ENCODE measurements around the gene MRPL40. TPM values are rescaled to one million over a fixed set of nuclear protein-coding genes. Genes with fewer than 3 reads are reported as not detected.

MRPL40 gene
- total and polyA plus RNA-seq, 2 of the 13 experiments (the other 11 are each of a cell fraction or from before 2014, with no cell fraction given): 42.7 to 79.7 TPM

DNA sequence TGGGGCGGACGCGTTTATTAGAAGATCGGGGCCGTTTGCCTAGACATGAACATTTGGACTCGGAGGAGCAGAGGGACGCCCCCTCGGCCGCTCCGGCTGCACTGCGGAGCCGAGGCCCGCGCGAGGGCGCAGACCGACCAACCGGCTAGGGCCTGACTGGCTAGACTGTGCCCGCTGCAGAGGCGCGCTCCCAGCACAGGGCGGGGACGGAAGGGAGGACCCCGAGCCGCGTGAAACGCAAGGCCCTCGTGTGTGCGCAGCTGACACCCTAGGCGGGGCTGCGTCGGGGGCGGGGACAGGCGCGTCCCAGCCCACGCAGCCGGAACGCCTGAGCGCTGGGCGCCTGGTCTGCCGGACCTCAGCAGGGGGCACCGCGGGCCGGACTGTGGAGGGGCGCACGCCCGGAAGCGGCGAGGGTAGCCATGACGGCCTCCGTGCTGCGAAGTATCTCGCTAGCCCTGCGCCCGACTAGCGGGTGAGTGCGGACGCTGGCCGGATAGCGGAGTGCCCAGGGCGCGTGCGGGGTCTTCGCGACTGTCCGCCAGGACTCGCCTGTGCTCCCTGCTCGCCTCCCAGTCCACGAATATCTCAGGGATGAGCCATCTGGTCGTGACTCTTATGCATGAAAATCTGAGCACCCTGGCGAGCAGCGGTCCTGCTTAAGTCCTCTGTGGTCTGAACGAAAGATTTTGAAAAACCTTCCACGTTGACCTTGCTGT is at the start of gene MRPL40 (continued):
- TF ChIP-seq ZNF30 (CRISPR knock-in tag; IDR thresholded peaks at IDR 0.05): peak; percentile 27; the same call in 1 of the 2 replicates
- TF ChIP-seq POGZ (CRISPR knock-in tag; IDR thresholded peaks at IDR 0.05): peak; percentile 98
- TF ChIP-seq ZNF552 (CRISPR knock-in tag; IDR thresholded peaks at IDR 0.05; ENCODE audit: borderline replicate concordance): peak; percentile 96
- TF ChIP-seq ZNF180 (CRISPR knock-in tag; IDR thresholded peaks at IDR 0.05; ENCODE audit: borderline replicate concordance, low read depth): no peak
- TF ChIP-seq ZFAT (CRISPR knock-in tag; conservative IDR thresholded peaks at IDR 0.05): no peak
- TF ChIP-seq ZNF263 (CRISPR knock-in tag; IDR thresholded peaks at IDR 0.05): peak; percentile 70
- TF ChIP-seq, protein P1, sequence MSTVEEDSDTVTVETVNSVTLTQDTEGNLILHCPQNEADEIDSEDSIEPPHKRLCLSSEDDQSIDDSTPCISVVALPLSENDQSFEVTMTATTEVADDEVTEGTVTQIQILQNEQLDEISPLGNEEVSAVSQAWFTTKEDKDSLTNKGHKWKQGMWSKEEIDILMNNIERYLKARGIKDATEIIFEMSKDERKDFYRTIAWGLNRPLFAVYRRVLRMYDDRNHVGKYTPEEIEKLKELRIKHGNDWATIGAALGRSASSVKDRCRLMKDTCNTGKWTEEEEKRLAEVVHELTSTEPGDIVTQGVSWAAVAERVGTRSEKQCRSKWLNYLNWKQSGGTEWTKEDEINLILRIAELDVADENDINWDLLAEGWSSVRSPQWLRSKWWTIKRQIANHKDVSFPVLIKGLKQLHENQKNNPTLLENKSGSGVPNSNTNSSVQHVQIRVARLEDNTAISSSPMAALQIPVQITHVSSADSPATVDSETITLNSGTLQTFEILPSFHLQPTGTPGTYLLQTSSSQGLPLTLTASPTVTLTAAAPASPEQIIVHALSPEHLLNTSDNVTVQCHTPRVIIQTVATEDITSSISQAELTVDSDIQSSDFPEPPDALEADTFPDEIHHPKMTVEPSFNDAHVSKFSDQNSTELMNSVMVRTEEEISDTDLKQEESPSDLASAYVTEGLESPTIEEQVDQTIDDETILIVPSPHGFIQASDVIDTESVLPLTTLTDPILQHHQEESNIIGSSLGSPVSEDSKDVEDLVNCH (CRISPR knock-in tag; IDR thresholded peaks at IDR 0.05): no peak
- TF ChIP-seq ZNF546 (CRISPR knock-in tag; conservative IDR thresholded peaks at IDR 0.05): peak; percentile 92
- TF ChIP-seq ZBTB20 (CRISPR knock-in tag; IDR thresholded peaks at IDR 0.05; ENCODE audit: borderline replicate concordance, low read depth): peak; percentile 77
- TF ChIP-seq, protein P2, sequence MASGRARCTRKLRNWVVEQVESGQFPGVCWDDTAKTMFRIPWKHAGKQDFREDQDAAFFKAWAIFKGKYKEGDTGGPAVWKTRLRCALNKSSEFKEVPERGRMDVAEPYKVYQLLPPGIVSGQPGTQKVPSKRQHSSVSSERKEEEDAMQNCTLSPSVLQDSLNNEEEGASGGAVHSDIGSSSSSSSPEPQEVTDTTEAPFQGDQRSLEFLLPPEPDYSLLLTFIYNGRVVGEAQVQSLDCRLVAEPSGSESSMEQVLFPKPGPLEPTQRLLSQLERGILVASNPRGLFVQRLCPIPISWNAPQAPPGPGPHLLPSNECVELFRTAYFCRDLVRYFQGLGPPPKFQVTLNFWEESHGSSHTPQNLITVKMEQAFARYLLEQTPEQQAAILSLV (CRISPR knock-in tag; IDR thresholded peaks at IDR 0.05; ENCODE audit: borderline replicate concordance): peak; percentile 82; the same call in 1 of the 2 replicates
- TF ChIP-seq, protein P3, sequence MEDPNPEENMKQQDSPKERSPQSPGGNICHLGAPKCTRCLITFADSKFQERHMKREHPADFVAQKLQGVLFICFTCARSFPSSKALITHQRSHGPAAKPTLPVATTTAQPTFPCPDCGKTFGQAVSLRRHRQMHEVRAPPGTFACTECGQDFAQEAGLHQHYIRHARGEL (CRISPR knock-in tag; IDR thresholded peaks at IDR 0.05): peak; percentile 87; the same call in 1 of the 2 replicates
- TF ChIP-seq SCMH1 (CRISPR knock-in tag; IDR thresholded peaks at IDR 0.05; ENCODE audit: borderline replicate concordance): no peak
- TF ChIP-seq, protein P4, sequence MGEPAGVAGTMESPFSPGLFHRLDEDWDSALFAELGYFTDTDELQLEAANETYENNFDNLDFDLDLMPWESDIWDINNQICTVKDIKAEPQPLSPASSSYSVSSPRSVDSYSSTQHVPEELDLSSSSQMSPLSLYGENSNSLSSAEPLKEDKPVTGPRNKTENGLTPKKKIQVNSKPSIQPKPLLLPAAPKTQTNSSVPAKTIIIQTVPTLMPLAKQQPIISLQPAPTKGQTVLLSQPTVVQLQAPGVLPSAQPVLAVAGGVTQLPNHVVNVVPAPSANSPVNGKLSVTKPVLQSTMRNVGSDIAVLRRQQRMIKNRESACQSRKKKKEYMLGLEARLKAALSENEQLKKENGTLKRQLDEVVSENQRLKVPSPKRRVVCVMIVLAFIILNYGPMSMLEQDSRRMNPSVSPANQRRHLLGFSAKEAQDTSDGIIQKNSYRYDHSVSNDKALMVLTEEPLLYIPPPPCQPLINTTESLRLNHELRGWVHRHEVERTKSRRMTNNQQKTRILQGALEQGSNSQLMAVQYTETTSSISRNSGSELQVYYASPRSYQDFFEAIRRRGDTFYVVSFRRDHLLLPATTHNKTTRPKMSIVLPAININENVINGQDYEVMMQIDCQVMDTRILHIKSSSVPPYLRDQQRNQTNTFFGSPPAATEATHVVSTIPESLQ (CRISPR knock-in tag; conservative IDR thresholded peaks at IDR 0.05): peak; percentile 85; the same call in 1 of the 2 replicates
- no peak for TF ChIP-seq IKZF1 (IDR thresholded peaks at IDR 0.05)
- peak; percentile 97 for TF ChIP-seq ZNF354B (CRISPR knock-in tag; IDR thresholded peaks at IDR 0.05)
- peak; percentile 89 for TF ChIP-seq ZNF329 (CRISPR knock-in tag; IDR thresholded peaks at IDR 0.05; ENCODE audit: low read depth)
- TF ChIP-seq, protein P5, sequence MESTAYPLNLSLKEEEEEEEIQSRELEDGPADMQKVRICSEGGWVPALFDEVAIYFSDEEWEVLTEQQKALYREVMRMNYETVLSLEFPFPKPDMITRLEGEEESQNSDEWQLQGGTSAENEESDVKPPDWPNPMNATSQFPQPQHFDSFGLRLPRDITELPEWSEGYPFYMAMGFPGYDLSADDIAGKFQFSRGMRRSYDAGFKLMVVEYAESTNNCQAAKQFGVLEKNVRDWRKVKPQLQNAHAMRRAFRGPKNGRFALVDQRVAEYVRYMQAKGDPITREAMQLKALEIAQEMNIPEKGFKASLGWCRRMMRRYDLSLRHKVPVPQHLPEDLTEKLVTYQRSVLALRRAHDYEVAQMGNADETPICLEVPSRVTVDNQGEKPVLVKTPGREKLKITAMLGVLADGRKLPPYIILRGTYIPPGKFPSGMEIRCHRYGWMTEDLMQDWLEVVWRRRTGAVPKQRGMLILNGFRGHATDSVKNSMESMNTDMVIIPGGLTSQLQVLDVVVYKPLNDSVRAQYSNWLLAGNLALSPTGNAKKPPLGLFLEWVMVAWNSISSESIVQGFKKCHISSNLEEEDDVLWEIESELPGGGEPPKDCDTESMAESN (CRISPR knock-in tag; conservative IDR thresholded peaks at IDR 0.05): peak; percentile 99
- no peak for TF ChIP-seq TRIM24 (CRISPR knock-in tag; IDR thresholded peaks at IDR 0.05)
- TF ChIP-seq HOXA7 (CRISPR knock-in tag; IDR thresholded peaks at IDR 0.05): 0 out of 2 replicates have a peak, but pooled peaks have one; percentile 18
- no peak for TF ChIP-seq ZNF207 (IDR thresholded peaks at IDR 0.05; ENCODE audit: borderline replicate concordance)
- no peak for TF ChIP-seq LCORL (IDR thresholded peaks at IDR 0.05)
- peak; percentile 97 for TF ChIP-seq LCORL (CRISPR knock-in tag; IDR thresholded peaks at IDR 0.05)
- peak; percentile 96; the same call in 1 of the 2 replicates for TF ChIP-seq ZNF234 (CRISPR knock-in tag; conservative IDR thresholded peaks at IDR 0.05)
